Transverse colon (tissue), 4 donors: ENCODE measurements around the gene HYKK.

Experiments
- CTCF ChIP-seq, 5 experiments: fragments of 200-600 bp in 3 of 5; fragments of 450-650 bp in 2 of 5; sonication (generic) in 3 of 5; IDR thresholded peaks; 1 replicate in 2 of 5; 2 replicates in 3 of 5; pipeline ENCODE4 v1.5.1; 2016 to 2017; ENCODE audit warnings: antibody characterized with exemption in 5 of 5, inconsistent platforms in 3 of 5, mild to moderate bottlenecking in 2 of 5, moderate library complexity in 1 of 5
- EP300 ChIP-seq: sonication (generic); formaldehyde crosslinking; IDR thresholded peaks from one replicate; pipeline ENCODE4 v1.6.1; 2017; ENCODE audit warnings: antibody characterized with exemption, low read depth
- POLR2A ChIP-seq: fragments of 450-650 bp; IDR thresholded peaks from one replicate; pipeline ENCODE4 v1.6.1; 2016; ENCODE audit warnings: antibody characterized with exemption, mild to moderate bottlenecking, moderate library complexity
- POLR2AphosphoS5 ChIP-seq, 3 donors: sonication (generic); formaldehyde crosslinking; IDR thresholded peaks; one replicate each; pipeline ENCODE4 v1.6.1; 2016; ENCODE audit warnings: antibody characterized with exemption in 3 of 3

GRCh38 chr15:78460737-78461136, 46.6 kb upstream of the HYKK start:
- TF ChIP-seq CTCF (IDR thresholded peaks at IDR 0.05), result no peak
- TF ChIP-seq POLR2AphosphoS5 (IDR thresholded peaks at IDR 0.05), result no peak
- no peak for TF ChIP-seq POLR2A
- no peak for TF ChIP-seq EP300
